NCI-H1105 (cell line): ENCODE measurements around the gene PSPH.
"Not testable (repeated sequence)": the region's sequence is repeated elsewhere in the genome, so short reads cannot be mapped to it uniquely, and the experiment has no call there.

Source experiments
- DNase-seq: peaks from one replicate; lab custom pipeline; 2025; lab: John Stamatoyannopoulos, UW

Gene PSPH

DNA sequence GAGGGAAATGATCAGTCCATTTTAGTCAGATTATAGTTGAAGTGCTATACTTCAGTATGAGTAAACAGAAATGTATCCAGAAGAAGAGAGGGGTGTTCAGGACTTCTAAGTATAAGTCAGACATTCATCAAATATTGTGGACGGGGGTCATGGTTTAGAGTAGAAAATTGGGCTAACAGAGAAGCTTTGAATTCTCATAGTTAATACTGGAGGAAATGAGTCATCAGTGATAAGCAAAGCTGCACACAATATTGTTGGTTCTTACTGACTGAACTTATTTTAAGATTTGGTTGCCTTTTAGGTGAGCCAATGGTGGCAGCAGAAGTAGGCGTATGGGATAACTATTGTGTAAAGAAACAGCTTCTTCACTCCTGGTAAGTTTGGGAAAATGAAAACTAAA lies 11.1 kb upstream of the PSPH start:
- no peak for DNase-seq

- DNase-seq = no peak
These were observed 2.7 kb upstream of the PSPH start for GRCh38 chr7:56053993-56054392.

GRCh38 chr7:56053379-56053778 lies 2.1 kb upstream of the PSPH start:
- DNase-seq = no peak

DNA sequence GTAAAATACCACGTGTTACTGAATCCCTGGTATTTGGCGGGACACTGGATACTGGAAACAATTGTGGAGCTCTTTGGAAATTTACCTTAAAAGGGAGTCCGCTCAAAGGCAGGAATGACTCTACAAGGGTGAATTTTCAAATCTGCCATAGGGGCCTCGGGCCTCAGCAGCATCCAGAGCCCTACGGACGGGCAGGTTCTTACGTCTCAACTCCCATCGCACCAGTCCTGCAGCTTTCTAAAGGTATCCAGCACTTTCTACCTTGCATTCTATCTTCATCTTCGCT lies 248 bp downstream of the PSPH start:
- no peak for DNase-seq

DNA sequence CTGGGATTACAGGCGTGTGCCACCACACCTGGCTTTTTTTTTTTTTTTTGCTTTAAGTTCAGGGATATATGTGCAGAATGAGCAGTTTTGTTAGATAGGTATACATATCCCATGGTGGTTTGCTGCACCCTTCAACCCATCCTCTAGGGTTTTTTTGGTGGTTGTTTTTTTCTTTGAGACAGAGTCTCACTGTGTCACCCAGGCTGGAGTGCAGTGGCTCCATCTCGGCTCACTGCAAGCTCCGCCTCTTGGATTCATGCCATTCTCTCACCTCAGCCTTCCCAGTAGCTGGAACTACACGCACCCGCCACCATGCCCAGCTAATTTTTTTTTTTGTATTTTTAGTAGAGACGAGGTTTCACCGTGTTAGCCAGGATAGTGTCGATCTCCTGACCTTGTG lies 2.5 kb downstream of the PSPH start:
- peak; percentile 49 for DNase-seq

DNA sequence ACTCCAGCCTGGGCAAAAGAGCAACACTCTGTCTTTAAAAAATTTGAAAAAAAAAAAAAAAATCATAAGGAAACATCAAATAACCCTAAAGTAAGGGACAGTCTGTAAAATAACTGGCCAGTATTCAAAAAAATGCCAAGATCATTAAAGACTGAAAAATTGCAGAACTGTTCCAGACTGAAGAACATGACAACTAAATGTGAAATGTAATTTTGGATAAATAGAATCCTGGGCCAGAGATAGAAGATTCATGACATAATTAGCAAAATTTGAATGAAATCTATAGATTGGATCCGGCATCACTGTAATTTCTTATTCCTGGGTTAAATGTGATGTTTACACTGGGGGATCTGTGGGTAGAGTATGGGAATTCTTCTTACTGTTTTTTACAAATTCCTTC lies 3.0 kb downstream of the PSPH start:
- no peak for DNase-seq

DNA sequence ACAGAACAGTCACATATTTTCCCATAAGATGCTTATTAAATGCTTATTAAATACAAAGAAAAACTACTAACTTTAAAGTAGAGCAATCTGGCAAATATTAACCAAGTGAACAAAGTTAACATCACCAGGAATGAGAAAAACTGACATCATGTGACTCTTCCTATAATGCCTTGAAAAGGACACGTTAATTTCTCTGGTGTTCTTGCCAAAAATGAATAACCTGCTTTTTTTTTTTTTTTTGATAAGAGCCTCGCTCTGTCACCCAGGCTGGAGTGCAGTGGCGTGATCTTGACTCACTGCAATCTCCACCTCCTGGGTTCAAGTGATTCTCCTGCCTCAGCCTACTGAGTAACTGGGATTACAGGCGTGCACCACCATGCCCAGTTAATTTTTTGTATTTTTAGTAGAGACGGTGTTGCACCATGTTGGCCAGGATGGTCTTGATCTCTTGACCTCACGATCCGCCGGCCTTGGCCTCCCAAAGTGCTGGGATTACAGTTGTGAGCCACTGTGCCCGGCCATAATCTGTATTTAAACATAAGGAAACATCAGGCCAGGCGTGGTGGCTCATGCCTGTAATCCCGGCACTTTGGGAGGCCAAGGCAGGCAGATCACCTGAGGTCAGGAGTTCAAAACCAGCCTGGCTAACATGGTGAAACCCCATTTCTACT lies 3.7 kb downstream of the PSPH start:
- not testable (repeated sequence) for DNase-seq

- DNase-seq = no peak
These were observed 4.4 kb downstream of the PSPH start for GRCh38 chr7:56046721-56047445.

DNA sequence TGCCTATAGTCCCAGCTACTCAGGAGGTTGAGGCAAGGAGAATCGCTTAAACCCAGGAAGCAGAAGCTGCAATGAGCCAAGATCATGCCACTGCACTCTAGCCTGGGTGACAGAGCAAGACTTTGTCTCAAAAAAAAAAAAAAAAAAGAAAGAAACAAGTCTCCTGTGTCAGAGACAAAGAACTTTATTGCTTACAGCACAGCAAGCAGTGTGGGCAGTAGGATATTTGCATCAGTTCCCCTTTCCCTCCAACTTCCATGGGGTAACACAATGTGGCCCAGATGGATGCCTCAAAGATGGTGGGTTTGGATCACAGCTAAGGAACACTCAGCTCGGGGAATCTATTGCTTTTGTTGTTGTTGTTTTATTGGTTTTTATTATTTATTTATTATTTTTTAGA lies 5.5 kb downstream of the PSPH start:
- DNase-seq = not testable (repeated sequence)

- DNase-seq = no peak
These were observed 10.5 kb downstream of the PSPH start for GRCh38 chr7:56040730-56041129.

DNA sequence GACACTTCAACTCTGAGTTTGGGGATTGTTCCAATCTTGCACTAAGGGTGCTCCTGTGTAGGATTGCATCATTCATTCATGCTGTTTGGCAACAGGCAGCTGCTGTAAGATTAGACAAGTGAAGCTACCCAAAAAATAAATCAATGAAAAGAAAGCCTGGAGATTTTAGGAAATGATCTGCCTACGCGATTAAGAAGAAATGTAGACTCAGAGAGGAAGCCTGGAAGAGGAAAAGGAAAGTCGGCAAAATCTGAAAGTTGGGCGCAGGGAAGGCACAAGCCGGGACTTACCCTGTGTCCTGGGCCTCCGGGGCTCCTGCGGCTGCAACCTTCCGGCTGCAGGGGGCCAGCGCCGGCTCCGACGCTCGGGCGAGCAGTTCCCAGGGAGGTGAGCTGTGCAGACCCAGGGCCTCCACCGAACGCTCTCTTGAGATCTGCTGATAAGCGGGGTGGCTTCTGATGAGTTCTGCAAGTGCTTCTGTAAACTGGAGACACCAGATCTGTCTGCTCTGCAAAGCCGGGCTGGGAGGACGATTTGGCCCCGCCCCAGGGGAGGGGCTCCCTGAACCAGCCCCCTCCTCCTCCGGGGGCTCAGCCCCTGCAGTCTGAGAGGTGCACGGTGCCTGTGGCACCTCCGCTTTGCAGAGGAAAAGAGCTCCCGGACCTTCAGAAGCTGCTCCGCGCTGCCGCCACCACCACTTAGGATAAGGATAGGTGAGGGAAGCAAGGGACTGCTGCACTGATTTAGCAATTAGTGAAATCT lies 17.4 kb downstream of the PSPH start:
- peak; percentile 85 for DNase-seq

DNA sequence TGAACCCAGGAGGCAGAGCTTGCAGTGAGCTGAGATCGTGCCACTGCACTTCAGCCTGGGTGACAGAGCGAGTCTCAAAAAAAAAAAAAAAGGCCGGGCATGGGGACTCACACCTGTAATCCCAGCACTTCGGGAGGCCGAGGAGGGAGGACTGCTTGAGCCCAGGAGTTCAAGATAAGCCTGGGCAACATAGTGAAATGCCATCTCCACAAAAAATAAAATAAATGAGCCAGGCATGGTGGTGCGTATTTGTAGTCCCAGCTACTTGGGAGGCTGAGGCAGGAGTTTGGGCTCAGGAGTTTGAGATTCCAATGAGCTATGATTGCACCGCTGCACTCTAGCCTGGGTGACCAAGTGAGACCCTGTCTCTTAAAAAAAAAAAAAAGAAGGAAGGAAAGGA lies 18.7 kb downstream of the PSPH start:
- not testable (repeated sequence) for DNase-seq

- not testable (repeated sequence) for DNase-seq
These were observed 19.7 kb downstream of the PSPH start for GRCh38 chr7:56031556-56031955.

DNA sequence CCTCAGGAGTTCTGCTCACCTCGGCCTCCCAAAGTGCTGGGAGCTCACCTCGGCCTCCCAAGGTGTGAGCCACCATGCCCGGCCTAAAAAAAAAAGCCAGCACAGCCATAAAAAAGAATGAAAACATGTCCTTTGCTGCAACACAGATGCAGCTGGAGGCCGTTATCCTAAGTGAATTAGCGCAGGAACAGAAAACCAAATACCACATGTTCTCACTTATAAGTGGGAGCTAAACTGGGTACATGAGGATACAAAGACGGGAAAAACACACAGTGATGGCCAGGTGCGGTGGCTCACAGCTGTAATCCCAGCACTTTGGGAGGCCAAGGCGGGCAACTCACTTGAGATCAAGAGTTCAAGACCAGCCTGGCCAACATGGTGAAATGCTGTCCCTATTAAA lies 20.9 kb downstream of the PSPH start:
- no peak for DNase-seq

GRCh38 chr7:56028942-56029630 lies 22.2 kb downstream of the PSPH start:
- DNase-seq = no peak

- DNase-seq = peak; percentile 62
These were observed 24.7 kb downstream of the PSPH start for GRCh38 chr7:56026538-56026937.

DNA sequence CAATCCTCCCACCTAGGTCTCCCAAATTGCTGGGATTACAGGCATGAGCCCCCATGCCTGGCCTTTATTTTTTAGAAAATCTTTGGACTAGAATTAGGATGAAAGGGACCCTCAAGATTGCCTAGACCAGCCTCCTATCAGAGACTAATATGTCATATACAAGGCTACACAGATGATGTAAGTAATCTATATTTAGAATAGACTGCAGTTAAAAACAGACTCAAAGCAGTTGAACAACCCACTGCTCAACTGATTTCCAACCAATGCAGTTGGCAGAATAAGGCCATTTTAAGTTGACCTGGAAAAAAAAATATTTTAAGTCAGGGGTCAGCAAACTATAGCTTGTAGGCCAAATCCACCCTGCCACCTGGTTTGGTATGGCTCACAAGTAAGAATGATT lies 27.7 kb downstream of the PSPH start:
- DNase-seq = no peak

DNA sequence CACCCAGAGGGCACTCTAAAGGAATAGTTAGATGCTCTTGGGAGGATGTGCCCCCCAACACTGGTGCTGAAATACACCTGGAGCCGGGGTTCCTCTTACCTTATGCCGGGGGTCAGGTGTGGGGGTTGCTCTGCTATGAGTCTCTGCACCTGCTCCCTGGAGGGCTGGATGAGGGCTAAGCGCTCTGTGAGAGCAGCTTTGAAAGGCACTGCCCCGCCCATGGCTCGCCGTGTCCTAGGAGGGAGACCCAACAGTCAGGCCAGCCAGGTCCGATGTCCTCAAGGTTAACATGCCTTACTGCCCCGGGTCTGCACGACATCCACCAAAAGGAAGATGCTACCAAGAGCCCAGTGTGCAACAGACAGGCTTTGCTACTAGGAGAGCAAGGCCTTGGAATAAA lies 31.7 kb downstream of the PSPH start:
- no peak for DNase-seq

DNA sequence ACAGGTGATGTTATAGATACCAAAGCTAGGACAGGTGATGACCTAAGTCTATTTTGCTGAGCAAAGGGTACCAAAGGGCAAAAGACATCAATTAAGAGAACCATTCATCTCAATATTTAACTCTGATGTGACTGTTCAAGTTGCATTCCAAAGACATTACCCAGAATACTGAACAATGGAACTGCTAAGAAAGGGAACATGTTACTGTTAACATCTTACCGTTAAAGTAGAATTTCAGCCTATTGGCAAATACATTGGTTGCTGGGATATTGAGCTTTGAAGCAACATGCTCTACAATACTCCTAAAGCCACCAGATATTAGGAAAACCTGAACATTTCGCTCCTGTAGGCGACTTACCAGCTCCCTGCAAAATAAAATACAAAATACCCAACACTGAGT lies 34.2 kb downstream of the PSPH start:
- DNase-seq = not testable (repeated sequence)

DNA sequence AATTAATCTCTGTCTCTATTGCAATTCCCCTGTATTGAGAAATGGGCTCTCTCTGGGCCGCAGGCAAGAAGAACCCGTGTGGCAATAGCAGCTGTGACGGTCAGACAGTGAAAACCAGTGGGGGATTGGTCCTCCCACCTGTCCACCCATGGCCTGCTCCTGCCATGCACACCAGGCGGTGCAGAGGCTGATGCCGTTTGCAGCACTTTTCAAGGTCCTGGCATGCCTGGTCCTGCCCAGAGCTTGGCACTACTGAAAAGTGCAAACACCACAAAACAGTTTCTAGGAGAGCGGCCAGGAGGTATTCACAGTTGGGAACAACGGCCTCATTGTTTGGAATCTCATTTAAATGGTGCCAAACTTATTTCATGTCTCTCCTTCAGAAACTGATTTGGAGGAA lies 41.5 kb downstream of the PSPH start:
- DNase-seq = peak; percentile 82

GRCh38 chr7:56007891-56008290 lies 43.4 kb downstream of the PSPH start:
- no peak for DNase-seq

GRCh38 chr7:56007167-56007652 lies 44.0 kb downstream of the PSPH start:
- no peak for DNase-seq

GRCh38 chr7:56003749-56004148 lies 47.5 kb downstream of the PSPH start:
- DNase-seq = no peak
